A549 treated with CORT108297 at 1 μM for 4 hours (cell line): Measurements from ENCODE around the gene SCRN2. TPM values are rescaled to one million over a fixed set of nuclear protein-coding genes. Genes with fewer than 3 reads are reported as not detected.

Experiments used
- total RNA-seq: library from RNA; stranded (reverse); fragments of 200-300 nt; extraction: Qiagen RNA extraction; gene quantifications from 5 replicates; pipeline ENCODE4 v1.2.3, GENCODE V29; 2022

Gene SCRN2
- 28.6 to 41.2 TPM (median 40.4 TPM) in 5 replicates for total RNA-seq

GRCh38 chr17:47840742-47841487 is at the start of gene SCRN2:
SCRN2 (minus strand) TSS chr17:47841273; CDS start chr17:47840843, 430 bp downstream.

DNA sequence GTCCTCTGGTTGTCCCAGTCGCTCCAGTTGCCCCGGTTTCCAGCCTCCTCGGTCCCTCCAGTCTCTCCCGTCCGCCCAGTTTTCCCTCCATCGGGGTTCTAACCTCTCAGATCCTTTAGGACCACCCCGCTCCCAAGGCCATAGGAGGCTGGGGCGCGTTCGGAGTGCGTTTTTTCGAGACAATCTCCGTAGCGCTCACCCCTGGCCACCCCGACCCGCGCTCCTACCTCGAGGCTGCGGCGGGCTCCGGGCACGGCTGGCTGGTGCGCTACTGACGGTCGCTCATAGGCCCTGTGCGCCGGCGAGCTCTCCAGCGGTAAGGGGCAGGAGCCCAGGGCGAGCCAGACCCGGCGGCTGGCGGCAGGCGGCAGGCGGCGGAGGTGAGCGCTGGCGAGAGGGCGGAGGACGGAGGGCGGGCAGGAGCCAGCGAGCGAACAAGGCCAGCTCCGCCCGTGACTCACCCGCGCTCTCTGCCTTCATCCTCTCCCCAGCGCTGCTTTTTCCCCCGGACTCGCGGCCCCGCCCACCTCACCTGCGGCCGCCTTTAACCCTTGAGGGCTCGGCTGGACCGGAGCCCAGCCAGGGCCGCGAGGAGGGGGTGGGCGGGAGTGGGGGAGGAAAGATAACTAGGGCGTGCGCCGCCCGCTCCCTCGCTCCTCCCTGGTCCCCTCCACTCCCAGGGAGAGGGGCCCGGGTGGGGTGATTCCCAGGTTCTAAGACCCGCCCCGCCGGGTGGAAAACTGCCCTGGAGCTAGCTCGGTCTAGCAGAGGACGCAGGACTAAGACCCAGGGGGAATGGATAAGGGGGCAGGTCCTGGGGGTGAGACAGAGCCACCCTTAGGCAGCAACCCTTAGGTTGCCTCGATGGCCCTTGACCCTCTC is 9.9 kb upstream of the SCRN2 start, which contains the start of gene SP6:
SP6 (minus strand) TSS at position 472 of the 882 bp plus-strand sequence. CDS start 2,734 bp downstream, outside the sequence.

DNA sequence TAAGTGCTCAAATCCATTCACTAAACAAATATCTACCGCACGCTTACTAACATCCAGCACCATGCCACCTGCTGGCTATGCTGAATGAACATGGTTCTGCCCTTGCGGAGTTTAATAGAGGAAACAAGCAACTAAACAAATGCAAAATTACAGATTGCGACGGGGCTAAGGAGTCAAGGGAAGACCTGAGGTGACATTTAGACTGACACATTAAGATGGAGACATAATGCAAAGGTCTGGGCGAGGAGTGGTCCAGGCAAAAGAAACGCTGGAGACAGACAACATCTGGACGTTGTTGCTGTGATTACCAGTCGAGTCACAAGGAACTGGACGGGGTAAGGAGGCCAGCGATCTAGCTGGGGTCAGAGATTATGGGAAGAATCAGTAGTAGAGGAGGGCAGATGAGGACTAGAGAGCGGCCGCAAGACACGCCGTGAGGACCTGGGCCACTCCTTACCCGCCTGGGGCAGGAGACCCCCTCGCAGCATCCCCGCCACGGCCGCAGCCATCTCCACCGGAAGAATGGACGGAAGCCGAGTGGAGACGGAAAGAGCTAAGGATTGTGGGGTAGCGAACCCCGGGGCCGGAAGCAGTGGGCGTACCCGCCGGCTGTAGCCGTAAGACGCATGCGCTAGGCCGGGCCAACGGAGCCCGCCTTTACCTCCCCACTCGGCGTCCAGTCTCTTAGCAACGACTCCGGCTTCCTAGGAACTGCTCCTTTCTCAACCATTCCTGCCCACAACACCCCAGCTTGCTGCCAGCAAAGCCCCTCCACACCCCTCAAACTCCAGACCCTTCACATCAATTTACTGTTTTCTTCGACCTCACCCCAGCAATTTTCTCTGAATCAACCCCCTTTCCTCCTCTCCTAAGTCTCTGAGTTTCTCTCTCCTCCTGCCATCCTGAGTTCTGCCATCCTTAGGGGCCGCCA is 9.8 kb downstream of the SCRN2 start, which contains the start of the genes LRRC46 and MRPL10:
LRRC46 (plus strand) TSS at position 668 of the 931 bp plus-strand sequence. CDS start 320 bp downstream, outside the sequence.
MRPL10 (minus strand) TSS at position 539 of the 931 bp plus-strand sequence; CDS start at position 509, 30 bp downstream.

DNA sequence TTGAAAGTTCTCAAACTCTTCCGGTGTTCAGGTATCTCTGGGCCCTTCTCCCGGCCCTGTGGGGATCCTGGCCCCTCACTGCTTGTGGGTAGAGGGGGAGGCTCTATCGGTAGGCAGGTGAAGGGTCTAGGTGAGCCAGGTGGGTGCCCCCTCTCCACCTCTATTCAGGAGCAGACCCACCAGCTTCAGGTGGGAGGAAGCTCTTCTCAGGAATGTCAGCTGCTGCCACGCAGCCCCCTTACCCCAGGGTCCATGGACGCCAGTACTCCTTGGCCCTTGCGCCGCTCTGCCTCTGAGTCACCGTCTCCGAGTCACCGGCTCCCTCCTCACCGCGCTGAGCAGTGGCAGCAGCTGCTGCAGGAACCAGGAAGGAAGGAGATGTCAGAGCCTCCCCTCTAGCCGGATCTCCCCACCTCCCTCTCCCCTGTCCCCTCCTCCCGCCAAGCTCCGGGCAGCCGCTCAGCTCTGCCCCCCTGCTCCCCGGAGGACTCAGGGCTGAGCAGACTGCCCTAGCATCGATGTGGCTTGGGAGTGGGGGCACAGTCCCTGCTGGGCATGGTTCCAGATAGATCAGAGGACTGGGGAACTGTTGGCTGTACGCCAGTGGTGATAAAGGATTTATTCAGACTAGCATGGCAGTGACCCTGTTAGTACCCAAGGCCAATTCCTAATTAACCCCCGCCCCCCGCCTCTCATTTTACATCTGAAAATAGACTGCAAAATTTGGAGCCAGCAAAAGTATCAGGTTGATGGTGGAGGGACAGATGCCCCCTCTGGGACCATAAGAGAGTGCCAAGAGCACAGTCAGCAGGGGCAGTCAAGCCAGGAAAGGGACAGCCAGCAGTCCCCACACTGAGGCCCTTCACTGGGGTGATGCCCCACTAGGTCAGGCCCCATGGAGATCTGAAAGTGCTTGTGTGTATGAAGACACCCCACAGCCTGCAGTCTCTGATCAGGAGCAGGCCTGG is 19.4 kb downstream of the SCRN2 start, which contains the start of gene OSBPL7:
OSBPL7 (minus strand) TSS at position 371 of the 968 bp plus-strand sequence. CDS start 1,516 bp downstream, outside the sequence.

Other genes starting within 250 kb of the SCRN2 start
- gene KPNB1, start 191.4 kb downstream of the SCRN2 start, total RNA-seq: 266 to 415 TPM (median 309 TPM) in 5 replicates
- gene TBKBP1, start 147.1 kb downstream of the SCRN2 start, total RNA-seq: 4.4 to 7.2 TPM (median 6.5 TPM) in 5 replicates
- 0.04 to 0.15 TPM (median 0.09 TPM) in 5 replicates for gene TBX21, start 108.0 kb downstream of the SCRN2 start, total RNA-seq
- 7.8 to 12.0 TPM (median 11.4 TPM) in 5 replicates for gene OSBPL7, start 19.5 kb downstream of the SCRN2 start, total RNA-seq
- 91.8 to 103 TPM (median 93.0 TPM) in 5 replicates for gene MRPL10, start 9.7 kb downstream of the SCRN2 start, total RNA-seq
- gene LRRC46, start 9.6 kb downstream of the SCRN2 start, total RNA-seq: 2.7 to 4.0 TPM (median 3.5 TPM) in 5 replicates
- 2.2 to 3.4 TPM (median 2.8 TPM) in 5 replicates for gene SP6, start 9.9 kb upstream of the SCRN2 start, total RNA-seq
- 14.9 to 20.1 TPM (median 17.4 TPM) in 5 replicates for gene SP2, start 55.0 kb upstream of the SCRN2 start, total RNA-seq
- 20.0 to 24.1 TPM (median 20.7 TPM) in 5 replicates for gene PNPO, start 100.3 kb upstream of the SCRN2 start, total RNA-seq
- gene PRR15L, start 116.6 kb upstream of the SCRN2 start, total RNA-seq: 0.39 to 0.75 TPM (median 0.54 TPM) in 5 replicates
- gene CDK5RAP3, start 129.8 kb upstream of the SCRN2 start, total RNA-seq: 101 to 121 TPM (median 105 TPM) in 5 replicates
- 11.2 to 19.9 TPM (median 16.7 TPM) in 5 replicates for gene COPZ2, start 196.5 kb upstream of the SCRN2 start, total RNA-seq
- 98.3 to 121 TPM (median 115 TPM) in 5 replicates for gene NFE2L1, start 207.1 kb upstream of the SCRN2 start, total RNA-seq